ENCODE measurements around the gene SHD.

DNA sequence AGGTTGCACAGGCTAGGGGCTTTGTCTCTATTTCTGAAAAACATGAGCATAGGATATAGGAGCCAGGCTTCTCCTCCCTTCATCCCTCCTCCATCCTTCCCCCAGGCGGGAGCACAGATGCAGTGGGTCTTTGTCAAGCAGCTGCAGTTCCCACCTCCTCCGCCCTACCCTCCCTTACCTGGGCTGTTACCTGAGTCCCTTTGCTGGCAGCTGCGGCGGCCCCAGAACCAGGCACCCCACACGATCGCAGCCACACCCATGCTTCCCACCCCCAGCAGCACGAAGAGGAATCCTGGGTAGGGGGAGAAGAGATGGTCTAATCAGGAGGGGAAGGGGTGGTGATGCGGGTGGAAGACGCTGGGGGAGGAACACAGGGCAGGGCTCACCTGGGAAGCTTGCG, 15.3 kb downstream of the SHD start:
- TF ChIP-seq POLR2AphosphoS5 (IDR thresholded peaks at IDR 0.05) = no peak
- TF ChIP-seq, protein P1, sequence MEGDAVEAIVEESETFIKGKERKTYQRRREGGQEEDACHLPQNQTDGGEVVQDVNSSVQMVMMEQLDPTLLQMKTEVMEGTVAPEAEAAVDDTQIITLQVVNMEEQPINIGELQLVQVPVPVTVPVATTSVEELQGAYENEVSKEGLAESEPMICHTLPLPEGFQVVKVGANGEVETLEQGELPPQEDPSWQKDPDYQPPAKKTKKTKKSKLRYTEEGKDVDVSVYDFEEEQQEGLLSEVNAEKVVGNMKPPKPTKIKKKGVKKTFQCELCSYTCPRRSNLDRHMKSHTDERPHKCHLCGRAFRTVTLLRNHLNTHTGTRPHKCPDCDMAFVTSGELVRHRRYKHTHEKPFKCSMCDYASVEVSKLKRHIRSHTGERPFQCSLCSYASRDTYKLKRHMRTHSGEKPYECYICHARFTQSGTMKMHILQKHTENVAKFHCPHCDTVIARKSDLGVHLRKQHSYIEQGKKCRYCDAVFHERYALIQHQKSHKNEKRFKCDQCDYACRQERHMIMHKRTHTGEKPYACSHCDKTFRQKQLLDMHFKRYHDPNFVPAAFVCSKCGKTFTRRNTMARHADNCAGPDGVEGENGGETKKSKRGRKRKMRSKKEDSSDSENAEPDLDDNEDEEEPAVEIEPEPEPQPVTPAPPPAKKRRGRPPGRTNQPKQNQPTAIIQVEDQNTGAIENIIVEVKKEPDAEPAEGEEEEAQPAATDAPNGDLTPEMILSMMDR (IDR thresholded peaks at IDR 0.05) = no peak

Data from transverse colon (tissue), 4 donors.